Fibroblast of skin of abdomen (primary cell): ENCODE measurements around the gene ADAMTS2.

Experiments
- DNase-seq: peaks from one replicate; pipeline ENCODE4 v3.0.0-alpha.2; 2013

Gene ADAMTS2

GRCh38 chr5:179065703-179066102 lies 279.6 kb downstream of the ADAMTS2 start:
- no peak for DNase-seq

GRCh38 chr5:179061025-179061424 lies 284.2 kb downstream of the ADAMTS2 start:
- DNase-seq = no peak
